Stimulated activated CD8-positive, alpha-beta memory T cell treated with anti-CD3 and anti-CD28 coated beads, Interleukin-15, amount 100 ng/mL, for 1 hour (primary cell): ENCODE data around the gene GPC5.

ENCODE experiments used
- DNase-seq: peaks from one replicate; pipeline ENCODE4 v3.0.0-alpha.2; 2020; ENCODE audit warnings: low read depth

Gene GPC5

GRCh38 chr13:92377396-92377795 lies 979.0 kb downstream of the GPC5 start:
- no peak for DNase-seq

- DNase-seq = no peak
Observed at GRCh38 chr13:92379371-92379770, 981.0 kb downstream of the GPC5 start.

DNA sequence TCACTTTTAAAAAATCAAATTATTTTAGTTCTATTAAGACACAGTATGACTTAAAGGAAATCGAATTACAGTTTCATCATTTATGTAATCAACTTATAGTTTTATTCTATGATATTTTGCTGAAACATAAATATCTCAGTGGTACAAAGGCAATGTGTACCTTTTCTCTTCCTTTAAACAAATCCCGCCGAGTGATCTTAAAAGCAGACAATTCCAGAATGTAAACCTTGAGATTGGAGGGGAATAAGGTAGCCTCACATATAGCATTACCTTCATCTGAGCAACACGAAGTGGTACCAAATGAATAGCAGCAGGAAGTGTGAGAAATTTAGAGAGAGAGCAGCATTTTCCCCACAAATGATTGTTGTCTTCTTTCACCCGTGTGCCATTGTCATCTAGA lies 986.0 kb downstream of the GPC5 start:
- DNase-seq = no peak

DNA sequence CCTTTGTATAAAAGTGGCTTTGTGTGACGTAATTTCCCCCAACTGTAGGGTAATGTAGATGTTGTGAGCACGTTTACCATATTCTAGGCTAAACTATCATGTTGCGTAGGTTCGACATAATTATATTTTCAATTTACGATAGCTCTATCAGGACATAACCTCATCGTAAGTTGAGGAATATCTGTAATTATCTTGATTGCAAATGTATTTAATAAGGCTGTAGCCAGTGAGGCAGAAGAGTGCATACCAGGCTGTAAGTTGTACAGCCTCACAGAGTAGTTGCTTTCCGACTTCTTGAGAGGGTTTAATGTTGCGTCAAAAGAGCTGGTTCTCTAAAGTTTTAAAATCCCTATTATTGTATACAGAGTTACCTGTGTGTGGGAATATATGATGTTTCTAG lies 988.8 kb downstream of the GPC5 start:
- DNase-seq = no peak

DNA sequence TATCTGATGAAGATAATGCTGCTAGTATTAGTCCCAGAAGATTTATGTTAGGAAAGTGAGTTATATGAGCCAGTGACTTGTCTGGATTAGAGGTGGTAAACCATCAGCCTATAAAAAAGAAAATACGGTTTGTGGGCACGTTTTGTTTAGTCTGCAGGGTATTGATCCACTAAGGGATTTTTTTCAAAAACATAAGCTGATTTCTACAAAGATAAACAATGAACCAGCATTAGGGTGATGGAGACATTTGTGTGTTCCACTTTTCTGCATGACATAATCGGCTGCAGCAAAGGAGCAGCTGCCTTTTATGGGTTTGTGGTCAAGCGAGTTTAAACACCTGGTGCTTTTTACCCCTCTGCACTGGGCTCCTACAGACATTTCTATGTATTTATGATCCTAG lies 991.8 kb downstream of the GPC5 start:
- DNase-seq = no peak

- DNase-seq = no peak
Observed at GRCh38 chr13:92403606-92404005, 1005.2 kb downstream of the GPC5 start.

GRCh38 chr13:92407858-92408257 lies 1009.4 kb downstream of the GPC5 start:
- no peak for DNase-seq

DNA sequence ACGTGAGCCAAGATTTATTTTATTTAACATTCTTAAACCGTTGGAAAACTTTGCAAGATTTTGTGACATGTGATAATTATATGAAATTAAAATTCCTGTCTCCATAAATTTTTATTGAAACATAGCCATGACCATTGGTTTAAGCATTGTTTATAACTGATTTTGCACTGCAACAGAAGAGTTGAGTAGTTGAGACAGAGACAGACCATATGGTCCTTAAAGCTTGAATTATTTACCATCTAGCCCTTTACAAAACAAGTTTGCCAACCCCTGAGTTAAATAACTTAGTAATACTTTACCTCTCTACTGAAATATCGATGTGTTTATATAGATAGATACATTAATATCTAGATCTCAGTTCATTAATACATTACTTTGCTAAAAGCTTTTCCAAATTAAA lies 1014.1 kb downstream of the GPC5 start:
- no peak for DNase-seq

- no peak for DNase-seq
Observed at GRCh38 chr13:92412996-92413395, 1014.6 kb downstream of the GPC5 start.

- DNase-seq = no peak
Observed at GRCh38 chr13:92413452-92413851, 1015.0 kb downstream of the GPC5 start.

DNA sequence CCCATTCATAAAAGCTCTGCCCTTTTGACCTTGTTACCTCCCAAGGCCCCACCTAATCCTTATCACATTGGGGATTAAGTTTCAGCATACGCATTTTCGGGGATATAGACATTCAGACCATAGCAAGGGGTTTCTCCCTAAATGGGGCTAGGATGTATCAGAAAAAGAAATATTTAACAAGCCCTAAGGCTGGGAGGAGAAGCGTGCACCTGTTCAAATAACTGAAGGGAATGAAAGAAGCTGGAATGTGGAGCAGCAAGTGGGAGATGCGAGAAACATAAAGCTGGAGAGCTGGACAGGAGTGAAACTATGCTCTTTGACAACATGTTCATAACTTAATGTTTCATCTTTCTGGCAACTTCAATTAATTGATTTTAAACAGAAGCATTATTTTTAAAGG lies 1016.4 kb downstream of the GPC5 start:
- DNase-seq = no peak

DNA sequence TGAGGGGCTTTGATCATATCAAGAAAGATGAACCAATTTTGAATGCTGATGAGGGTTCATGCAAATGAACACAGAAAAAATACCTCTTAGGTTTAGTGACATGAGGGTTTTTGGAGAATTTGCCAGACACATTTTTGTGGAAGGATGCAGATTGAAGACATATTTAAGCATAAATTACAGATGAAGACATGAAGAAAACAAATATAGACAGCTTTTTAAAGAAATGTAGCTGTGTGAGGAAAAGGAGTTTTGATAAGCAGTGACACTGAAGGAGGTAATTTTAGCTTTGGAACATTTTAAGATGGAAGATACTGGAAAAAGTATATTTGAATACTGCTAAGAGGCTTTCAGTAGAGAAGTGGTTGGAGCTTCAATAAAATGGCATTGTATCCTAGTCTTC lies 1017.4 kb downstream of the GPC5 start:
- no peak for DNase-seq

- DNase-seq = no peak
Observed at GRCh38 chr13:92418818-92419412, 1020.5 kb downstream of the GPC5 start.

- DNase-seq = no peak
Observed at GRCh38 chr13:92429231-92429630, 1030.8 kb downstream of the GPC5 start.

DNA sequence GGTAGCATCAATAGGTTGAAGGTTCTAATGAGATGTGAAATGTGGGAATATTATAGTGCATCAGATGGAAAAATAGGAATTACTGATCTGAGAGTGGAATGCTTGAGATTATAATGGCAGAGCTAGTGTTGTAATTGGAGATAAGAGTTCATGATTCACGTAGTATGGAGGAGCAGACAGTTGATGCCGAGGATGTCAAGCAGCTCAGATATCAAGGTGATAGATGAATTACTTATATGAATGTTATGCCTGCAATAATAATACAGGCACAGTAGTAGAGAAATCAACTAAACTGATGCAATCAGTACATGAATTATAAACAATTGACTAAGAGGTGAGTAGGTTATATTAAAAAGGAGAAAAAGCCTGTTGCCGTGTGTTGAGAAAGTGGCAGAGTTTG lies 1035.0 kb downstream of the GPC5 start:
- DNase-seq = no peak

- no peak for DNase-seq
Observed at GRCh38 chr13:92433963-92434362, 1035.5 kb downstream of the GPC5 start.

DNA sequence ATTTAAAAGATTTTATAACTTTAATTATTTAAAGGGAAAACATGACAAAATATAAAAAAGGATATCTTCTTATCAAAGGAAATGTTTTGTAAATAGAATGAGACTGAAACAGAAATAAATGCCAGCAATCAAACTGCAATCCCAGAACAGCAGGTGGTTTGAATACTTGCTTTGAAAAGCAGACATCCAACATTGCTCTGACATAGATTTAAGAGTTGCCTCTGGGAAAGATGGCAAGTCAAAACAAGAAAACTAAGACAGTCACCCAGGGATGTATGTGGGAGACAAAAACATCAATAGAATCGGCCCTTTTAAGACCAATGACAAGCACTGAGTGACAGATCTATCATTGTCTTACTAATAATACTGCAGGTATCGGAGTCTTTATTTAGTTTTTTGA lies 1038.5 kb downstream of the GPC5 start:
- DNase-seq = no peak

GRCh38 chr13:92444244-92444643 lies 1045.8 kb downstream of the GPC5 start:
- DNase-seq = no peak

DNA sequence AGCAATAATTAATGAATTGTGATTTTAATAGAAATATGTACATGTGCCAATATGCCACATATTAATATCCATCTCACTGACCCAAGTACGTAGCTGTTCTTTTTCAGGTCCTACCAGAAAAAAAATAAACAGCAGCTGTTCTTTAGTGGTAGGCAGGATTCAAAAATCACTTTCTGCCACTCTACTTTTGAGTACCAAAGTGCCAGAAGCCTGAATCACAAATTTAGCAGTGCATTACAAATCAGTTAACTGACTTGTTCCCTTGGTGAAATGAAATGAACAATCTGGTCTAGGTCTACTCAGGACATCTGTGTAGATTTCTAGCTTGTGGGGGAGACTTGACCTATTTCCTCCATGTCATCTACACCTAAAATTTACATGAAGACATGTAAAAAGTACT lies 1052.6 kb downstream of the GPC5 start:
- DNase-seq = no peak

- no peak for DNase-seq
Observed at GRCh38 chr13:92452840-92453239, 1054.4 kb downstream of the GPC5 start.

DNA sequence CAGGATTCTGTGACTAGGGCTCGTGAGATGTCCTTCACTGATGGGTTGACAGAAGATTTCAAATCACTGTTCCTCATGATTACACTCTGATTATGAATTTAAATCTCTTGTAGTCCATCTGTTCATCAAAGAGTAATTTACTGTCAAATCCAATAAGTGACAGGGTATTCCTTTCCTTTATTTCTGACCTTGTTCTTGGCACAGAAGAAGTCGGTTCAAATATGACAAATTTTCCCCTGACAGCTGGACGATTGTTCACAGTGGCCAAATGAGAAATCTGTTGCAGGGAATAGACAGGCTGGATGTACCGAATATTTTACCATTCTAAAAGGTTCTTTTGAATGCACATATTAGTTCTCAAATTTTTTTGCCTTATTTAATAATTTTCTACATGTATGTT lies 1060.9 kb downstream of the GPC5 start:
- no peak for DNase-seq

DNA sequence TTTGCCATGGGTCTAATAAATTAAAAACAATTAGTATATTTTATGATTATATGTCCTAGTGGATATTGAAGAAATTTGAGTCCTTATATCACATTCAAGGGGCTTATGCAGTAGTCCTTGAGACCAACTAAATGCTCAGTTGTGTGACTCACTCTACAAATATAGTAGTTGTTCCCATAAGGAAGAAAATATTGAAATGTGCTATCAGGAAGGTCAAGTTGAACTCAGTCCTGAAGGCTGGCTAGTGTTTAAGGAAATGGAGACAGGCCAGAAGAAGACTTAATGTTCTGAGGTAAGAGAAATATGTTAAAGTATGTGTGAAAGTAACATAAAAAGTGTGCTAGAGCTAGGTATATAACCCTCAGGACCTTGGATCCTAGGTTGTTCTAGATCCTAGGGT lies 1062.1 kb downstream of the GPC5 start:
- DNase-seq = no peak

- DNase-seq = no peak
Observed at GRCh38 chr13:92461402-92461801, 1063.0 kb downstream of the GPC5 start.

GRCh38 chr13:92461831-92462230 lies 1063.4 kb downstream of the GPC5 start:
- no peak for DNase-seq

- DNase-seq = no peak
Observed at GRCh38 chr13:92463134-92463533, 1064.7 kb downstream of the GPC5 start.
